Measurements from ENCODE around the gene RAB27A.
"Not testable (repeated sequence)": the region's sequence is repeated elsewhere in the genome, so short reads cannot be mapped to it uniquely, and the experiment has no call there.

DNA sequence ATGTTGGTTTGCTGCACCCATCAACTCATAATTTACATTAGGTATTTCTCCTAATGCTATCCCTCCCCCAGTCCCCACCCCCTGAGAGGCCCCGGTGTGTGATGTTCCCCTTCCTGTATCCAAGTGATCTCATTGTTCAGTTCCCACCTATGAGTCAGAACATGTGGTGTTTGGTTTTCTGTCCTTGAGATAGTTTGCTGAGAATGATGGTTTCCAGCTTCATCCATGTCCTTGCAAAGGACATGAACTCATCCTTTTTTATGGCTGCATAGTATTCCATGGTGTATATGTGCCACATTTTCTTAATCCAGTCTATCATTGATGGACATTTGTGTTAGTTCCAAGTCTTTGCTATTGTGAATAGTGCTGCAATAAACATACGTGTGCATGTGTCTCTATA, 9.0 kb downstream of the RAB27A start:
- TF ChIP-seq FOXM1 (IDR thresholded peaks at IDR 0.05; ENCODE audit: borderline replicate concordance); FOXK2 (IDR thresholded peaks at IDR 0.05); LEF1 (IDR thresholded peaks at IDR 0.05; ENCODE audit: borderline replicate concordance); TARDBP (IDR thresholded peaks at IDR 0.05); ELF4 (IDR thresholded peaks at IDR 0.05); NFRKB (IDR thresholded peaks at IDR 0.05); BHLHE40 (IDR thresholded peaks at IDR 0.05; ENCODE audit: borderline replicate concordance): not testable (repeated sequence)
- TF ChIP-seq, protein P1, sequence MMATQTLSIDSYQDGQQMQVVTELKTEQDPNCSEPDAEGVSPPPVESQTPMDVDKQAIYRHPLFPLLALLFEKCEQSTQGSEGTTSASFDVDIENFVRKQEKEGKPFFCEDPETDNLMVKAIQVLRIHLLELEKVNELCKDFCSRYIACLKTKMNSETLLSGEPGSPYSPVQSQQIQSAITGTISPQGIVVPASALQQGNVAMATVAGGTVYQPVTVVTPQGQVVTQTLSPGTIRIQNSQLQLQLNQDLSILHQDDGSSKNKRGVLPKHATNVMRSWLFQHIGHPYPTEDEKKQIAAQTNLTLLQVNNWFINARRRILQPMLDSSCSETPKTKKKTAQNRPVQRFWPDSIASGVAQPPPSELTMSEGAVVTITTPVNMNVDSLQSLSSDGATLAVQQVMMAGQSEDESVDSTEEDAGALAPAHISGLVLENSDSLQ (IDR thresholded peaks at IDR 0.05): not testable (repeated sequence)
